Mesendoderm (in vitro differentiated cells): ENCODE data around the gene ANO7.
"Not testable (repeated sequence)": the region's sequence is repeated elsewhere in the genome, so short reads cannot be mapped to it uniquely, and the experiment has no call there.

ENCODE experiments used
- DNase-seq: peaks from one replicate; pipeline ENCODE4 v3.0.0; 2013
- H2AK5ac ChIP-seq: 2 replicates; pipeline ENCODE4 v1.6.1; 2013; ENCODE audit warnings: low read length, inconsistent platforms
- H2BK120ac ChIP-seq: 2 replicates; pipeline ENCODE4 v1.6.1; 2013; ENCODE audit warnings: low read depth, mild to moderate bottlenecking, low read length, moderate library complexity, mixed read lengths
- H2BK15ac ChIP-seq: replicated peaks from 2 replicates; pipeline ENCODE4 v1.6.1; 2013; ENCODE audit warnings: low read depth, mild to moderate bottlenecking, moderate library complexity
- H2BK5ac ChIP-seq: 2 replicates; pipeline ENCODE4 v1.6.1; 2013; ENCODE audit warnings: low read length, inconsistent platforms
- H3K18ac ChIP-seq: 2 replicates; pipeline ENCODE4 v1.6.1; 2013; ENCODE audit warnings: mild to moderate bottlenecking, low read length, mixed read lengths
- H3K23ac ChIP-seq: one replicate; pipeline ENCODE4 v1.6.1; 2013; ENCODE audit warnings: low read length
- H3K27ac ChIP-seq: 2 replicates; pipeline ENCODE4 v1.5.1; 2013; ENCODE audit warnings: low read depth, mild to moderate bottlenecking, inconsistent platforms, low read length, moderate library complexity
- H3K27me3 ChIP-seq: 2 replicates; pipeline ENCODE4 v1.6.1; 2013; ENCODE audit warnings: low read length, control low read depth, mild to moderate bottlenecking, inconsistent platforms; ENCODE audit not compliant: insufficient read depth, poor library complexity
- H3K36me3 ChIP-seq: 2 replicates; pipeline ENCODE4 v1.6.1; 2013; ENCODE audit warnings: low read length, inconsistent platforms; ENCODE audit not compliant: control insufficient read depth, insufficient read depth
- H3K4ac ChIP-seq: one replicate; pipeline ENCODE4 v1.6.1; 2013; ENCODE audit warnings: low read depth, mild to moderate bottlenecking, low read length, moderate library complexity
- H3K4me1 ChIP-seq: 2 replicates; pipeline ENCODE4 v1.6.1; 2013; ENCODE audit warnings: low read depth, low read length, inconsistent platforms; ENCODE audit not compliant: control insufficient read depth
- H3K4me2 ChIP-seq: 2 replicates; pipeline ENCODE4 v1.6.1; 2013; ENCODE audit warnings: low read length
- H3K4me3 ChIP-seq: 2 replicates; pipeline ENCODE4 v1.5.1; 2013; ENCODE audit warnings: mild to moderate bottlenecking, low read length
- H3K56ac ChIP-seq: one replicate; pipeline ENCODE4 v1.6.1; 2013; ENCODE audit warnings: low read length
- H3K79me1 ChIP-seq: 2 replicates; pipeline ENCODE4 v1.6.1; 2013; ENCODE audit warnings: low read length, inconsistent platforms
- H3K79me2 ChIP-seq: 2 replicates; pipeline ENCODE4 v1.6.1; 2013; ENCODE audit warnings: mild to moderate bottlenecking, low read length; ENCODE audit not compliant: control insufficient read depth, insufficient read depth
- H3K9ac ChIP-seq: 2 replicates; pipeline ENCODE4 v1.6.1; 2013; ENCODE audit warnings: low read length, inconsistent platforms
- H4K5ac ChIP-seq: one replicate; pipeline ENCODE4 v1.6.1; 2013; ENCODE audit warnings: low read length
- H4K8ac ChIP-seq: one replicate; pipeline ENCODE4 v1.6.1; 2013; ENCODE audit warnings: low read depth, mild to moderate bottlenecking, control low read depth, low read length, moderate library complexity
- WGBS: extraction: QIAGEN DNeasy Blood & Tissue Kit; methylation state at CpG from one replicate; pipeline ENCODE4 v1.1.7; 2013; ENCODE audit warnings: low lambda C conversion rate, missing lambda C conversion rate; ENCODE audit not compliant: insufficient coverage; ENCODE audit errors: extremely low coverage; 5-methylcytosine and 5-hydroxymethylcytosine counted together

ANO7 gene

DNA sequence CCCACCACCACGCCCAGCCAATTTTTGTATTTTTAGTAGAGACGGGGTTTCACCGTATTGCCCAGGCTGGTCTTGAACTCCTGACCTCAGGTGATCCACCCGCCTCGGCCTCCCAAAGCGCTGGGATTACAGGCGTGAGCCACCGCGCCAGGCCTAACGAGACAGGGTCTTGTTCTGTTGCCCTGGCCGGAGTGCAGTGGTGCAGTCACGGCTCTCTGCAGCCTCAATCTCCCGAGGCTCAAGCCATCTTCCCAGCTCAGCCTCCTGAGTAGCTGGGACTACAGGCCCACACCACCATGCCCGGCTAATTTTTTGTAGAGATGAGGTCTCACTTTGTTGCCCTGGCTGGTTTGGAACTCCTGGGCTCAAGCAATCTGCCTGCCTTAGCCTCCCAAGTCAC, 8.8 kb downstream of the ANO7 start:
- H2BK5ac ChIP-seq, H3K4me1 ChIP-seq, H2BK15ac ChIP-seq, H3K56ac ChIP-seq, H3K27me3 ChIP-seq, H2BK120ac ChIP-seq, H3K79me2 ChIP-seq, H3K9ac ChIP-seq, H3K4ac ChIP-seq, H3K18ac ChIP-seq, H3K23ac ChIP-seq, H4K5ac ChIP-seq, H3K79me1 ChIP-seq, H2AK5ac ChIP-seq, DNase-seq, H3K4me3 ChIP-seq, H3K27ac ChIP-seq, H3K36me3 ChIP-seq, H3K4me2 ChIP-seq, H4K8ac ChIP-seq: not testable (repeated sequence)
- no CpG with 5 or more reads among the region's 14 CpGs for WGBS

DNA sequence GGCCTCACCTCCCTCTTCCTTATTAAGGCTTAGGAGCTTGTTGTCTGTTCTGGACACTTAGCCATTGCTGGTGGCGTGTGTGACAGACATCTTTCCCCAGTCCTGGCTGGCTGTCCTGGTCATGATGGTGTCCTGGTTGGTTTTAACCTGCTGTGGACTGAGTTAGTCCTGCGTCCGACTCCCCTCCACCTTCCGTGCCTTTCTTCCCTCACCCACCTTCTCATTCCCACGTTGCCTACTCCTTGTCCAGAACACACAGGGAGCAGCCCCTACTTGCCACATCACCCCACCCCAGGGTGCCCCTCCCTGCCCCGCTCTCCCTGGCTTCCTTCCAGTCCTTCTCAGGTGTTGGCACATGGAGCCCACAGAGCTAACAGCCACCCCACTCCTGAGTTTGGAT, 9.5 kb downstream of the ANO7 start:
- Histone ChIP-seq H2AK5ac (no peak overlapping the region), H3K36me3 (no peaks in the 10 kb centered on the region), H2BK5ac (no peak overlapping the region), H3K79me1 (no peaks in the 10 kb centered on the region), H3K9ac (no peak overlapping the region), H3K56ac (no peak overlapping the region), H3K4me1 (no peaks in the 10 kb centered on the region), H2BK120ac (no peak overlapping the region), H2BK15ac (no peak overlapping the region), H3K27ac (no peak overlapping the region), H3K27me3 (no peaks in the 10 kb centered on the region), H3K18ac (no peak overlapping the region), H3K79me2 (no peaks in the 10 kb centered on the region), H4K5ac (no peak overlapping the region), H4K8ac (no peak overlapping the region), H3K4ac (no peak overlapping the region), H3K4me3 (no peak overlapping the region), H3K4me2 (no peak overlapping the region), H3K23ac (no peak overlapping the region)
- no peak for DNase-seq
- WGBS = no CpG with 5 or more reads among the region's 6 CpGs

DNA sequence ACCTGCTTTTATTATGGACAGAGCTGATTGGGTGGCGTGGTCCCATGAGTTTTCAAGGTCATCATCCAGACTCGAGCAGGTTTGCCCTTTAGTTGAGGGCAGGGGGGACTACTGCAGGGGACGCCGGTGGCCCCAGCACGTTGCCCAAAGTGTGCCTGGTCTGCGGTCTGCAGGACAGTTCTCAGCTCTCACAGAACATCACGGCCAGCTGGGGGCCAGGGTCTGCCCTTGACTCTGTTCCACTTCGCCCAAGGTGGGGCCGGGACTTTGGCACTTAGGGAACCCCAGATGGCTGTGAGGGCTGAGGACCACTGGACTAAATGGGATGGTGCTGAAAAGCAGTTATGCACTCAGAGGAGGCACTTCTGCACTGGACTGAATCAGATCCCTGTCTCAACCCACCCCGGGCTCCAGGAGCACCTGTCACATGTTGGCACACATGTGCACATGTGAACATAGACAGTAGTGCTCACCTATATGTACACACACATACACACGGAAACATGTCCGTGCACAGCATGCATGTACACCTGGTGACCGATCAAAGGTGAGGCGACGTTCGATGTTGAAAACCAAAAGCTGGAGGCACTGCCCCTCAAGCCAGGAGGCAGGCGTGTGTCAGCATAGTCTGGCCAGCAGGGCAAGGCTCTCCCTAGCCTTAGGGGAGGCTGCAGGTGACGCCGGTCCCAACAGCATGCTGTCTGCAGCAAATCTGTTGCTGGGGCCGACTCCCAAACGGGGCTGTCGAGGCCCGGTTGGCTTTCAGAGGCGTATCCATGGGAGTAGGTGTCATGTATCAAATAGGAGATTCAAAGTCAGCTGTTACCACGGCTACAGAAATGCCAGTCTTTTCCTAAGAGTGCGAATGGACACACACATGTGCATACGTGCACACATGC, 10.2 kb downstream of the ANO7 start:
- no peak overlapping the region for H3K23ac ChIP-seq

DNA sequence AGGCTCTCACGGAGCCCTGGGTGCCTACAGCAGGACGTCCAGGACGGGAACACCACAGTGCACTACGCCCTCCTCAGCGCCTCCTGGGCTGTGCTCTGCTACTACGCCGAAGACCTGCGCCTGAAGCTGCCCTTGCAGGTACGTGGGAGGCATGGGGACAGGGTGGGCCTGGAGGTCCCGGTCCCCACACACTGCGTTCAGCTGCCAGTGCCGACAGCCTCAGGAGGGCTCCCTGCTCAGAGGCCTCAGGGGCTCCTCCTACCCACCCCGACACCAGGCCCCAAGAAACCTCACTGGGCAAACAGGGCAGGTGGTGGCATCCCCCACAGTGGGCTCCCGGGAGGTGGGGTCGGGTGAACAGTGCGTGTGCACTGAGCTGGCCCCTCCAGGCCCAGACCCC, 10.8 kb downstream of the ANO7 start:
- Histone ChIP-seq H3K56ac (no peak overlapping the region), H2AK5ac (no peak overlapping the region), H3K4me2 (no peak overlapping the region), H3K4me1 (no peaks in the 10 kb centered on the region), H3K9ac (no peak overlapping the region), H2BK15ac (no peak overlapping the region), H3K36me3 (no peaks in the 10 kb centered on the region), H4K8ac (no peak overlapping the region), H3K27ac (no peak overlapping the region), H3K18ac (no peak overlapping the region), H2BK120ac (no peak overlapping the region), H3K4ac (no peak overlapping the region), H4K5ac (no peak overlapping the region), H3K23ac (no peak overlapping the region), H3K27me3 (no peaks in the 10 kb centered on the region), H3K4me3 (no peak overlapping the region), H3K79me2 (no peaks in the 10 kb centered on the region), H2BK5ac (no peak overlapping the region), H3K79me1 (no peaks in the 10 kb centered on the region)
- no peak for DNase-seq
- no CpG with 5 or more reads among the region's 16 CpGs for WGBS

More for the DNA sequence above, 10.2 kb downstream of the ANO7 start:
- H3K4me3 ChIP-seq = no peak overlapping the region
- no peak overlapping the region for H3K4me2 ChIP-seq
- H3K27ac ChIP-seq = no peak overlapping the region
- H3K18ac ChIP-seq = no peak overlapping the region
- no peak overlapping the region for H3K56ac ChIP-seq
- no peaks in the 10 kb centered on the region for H3K79me1 ChIP-seq
- no peaks in the 10 kb centered on the region for H3K36me3 ChIP-seq
- no peak overlapping the region for H2BK15ac ChIP-seq
- no peaks in the 10 kb centered on the region for H3K79me2 ChIP-seq
- H3K27me3 ChIP-seq = no peaks in the 10 kb centered on the region
- WGBS = no CpG with 5 or more reads among the region's 27 CpGs
- H2BK120ac ChIP-seq = no peak overlapping the region
- DNase-seq = no peak
- H3K9ac ChIP-seq = no peak overlapping the region
- no peak overlapping the region for H4K5ac ChIP-seq
- H3K4me1 ChIP-seq = no peaks in the 10 kb centered on the region
- H2BK5ac ChIP-seq = no peak overlapping the region
- no peak overlapping the region for H2AK5ac ChIP-seq
- H3K4ac ChIP-seq = no peak overlapping the region
- H4K8ac ChIP-seq = no peak overlapping the region

DNA sequence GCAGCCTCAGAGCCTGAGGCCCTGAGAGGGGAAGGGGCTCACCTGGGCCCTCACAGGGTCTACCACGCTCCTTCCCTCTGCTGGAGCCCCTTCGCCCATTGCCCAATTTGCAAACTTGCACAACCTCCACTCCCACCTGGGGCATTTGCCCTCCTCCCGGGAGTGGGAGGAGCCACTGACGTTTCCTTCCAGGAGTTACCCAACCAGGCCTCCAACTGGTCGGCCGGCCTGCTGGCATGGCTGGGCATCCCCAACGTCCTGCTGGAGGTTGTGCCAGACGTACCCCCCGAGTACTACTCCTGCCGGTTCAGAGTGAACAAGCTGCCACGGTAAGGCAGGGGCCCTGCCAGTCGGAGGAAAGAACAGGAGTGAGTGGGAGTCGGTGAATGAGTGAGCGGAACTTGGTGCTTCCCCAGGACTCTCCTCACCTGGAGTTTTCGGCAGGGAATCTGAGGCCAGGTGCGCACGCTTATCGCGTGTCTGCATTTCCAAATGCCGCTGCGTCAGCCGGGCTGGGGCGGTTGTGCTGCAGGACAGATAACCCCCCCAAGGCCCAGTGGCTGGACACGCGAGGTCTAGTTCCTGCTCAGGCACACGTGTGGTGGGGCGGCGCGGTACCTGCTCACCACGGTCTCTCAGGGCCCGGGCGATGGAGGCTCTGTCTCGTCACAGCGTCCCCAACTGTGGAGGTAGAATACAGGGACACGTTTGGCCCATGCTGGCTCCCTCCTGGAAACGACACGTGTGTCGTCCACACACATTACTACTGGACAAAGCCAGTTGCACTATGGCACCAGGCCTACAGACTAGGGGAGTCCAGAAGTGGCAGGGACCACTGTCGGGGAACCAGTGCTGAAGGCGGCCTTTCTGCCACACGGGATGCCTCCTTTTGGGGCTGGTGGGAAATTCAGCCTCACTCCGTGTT, 11.7 kb downstream of the ANO7 start:
- H2BK15ac ChIP-seq = no peak overlapping the region
- no peak overlapping the region for H2BK5ac ChIP-seq
- H3K79me1 ChIP-seq = no peaks in the 10 kb centered on the region
- no peak overlapping the region for H3K27ac ChIP-seq
- no peak overlapping the region for H3K56ac ChIP-seq
- H3K4ac ChIP-seq = no peak overlapping the region
- no peak overlapping the region for H3K4me3 ChIP-seq
- no peak overlapping the region for H4K8ac ChIP-seq
- H3K18ac ChIP-seq = no peak overlapping the region
- H3K4me2 ChIP-seq = no peak overlapping the region
- H3K36me3 ChIP-seq = no peaks in the 10 kb centered on the region
- no peaks in the 10 kb centered on the region for H3K79me2 ChIP-seq
- WGBS = no CpG with 5 or more reads among the region's 42 CpGs
- no peak overlapping the region for H3K9ac ChIP-seq
- DNase-seq = no peak
- no peak overlapping the region for H4K5ac ChIP-seq
- no peaks in the 10 kb centered on the region for H3K27me3 ChIP-seq
- no peaks in the 10 kb centered on the region for H3K4me1 ChIP-seq
- no peak overlapping the region for H2BK120ac ChIP-seq
- no peak overlapping the region for H3K23ac ChIP-seq
- no peak overlapping the region for H2AK5ac ChIP-seq
